Measurements from ENCODE around the gene DAPK2.

GRCh38 chr15:63971904-63972303 is 74.4 kb downstream of the DAPK2 start:
- no peak for TF ChIP-seq POLR2A (IDR thresholded peaks at IDR 0.05)
- TF ChIP-seq CTCF (IDR thresholded peaks at IDR 0.05): no peak
